CD4-positive, alpha-beta T cell treated with Interleukin-1 beta for 1 hour (primary cell): ENCODE results near the gene SMAD3.

Experiments
- DNase-seq, 2 donors: peaks; one replicate each; pipeline ENCODE4 v3.0.0-alpha.2; 2020 to 2022

The SMAD3 gene

GRCh38 chr15:67167091-67167490 lies 101.7 kb downstream of the SMAD3 start:
- DNase-seq: no peak

- no peak for DNase-seq
Observed at GRCh38 chr15:67168694-67169093, 103.3 kb downstream of the SMAD3 start.

- no peak for DNase-seq
Observed at GRCh38 chr15:67170143-67170925, 104.9 kb downstream of the SMAD3 start.

- no peak for DNase-seq
Observed at GRCh38 chr15:67171471-67171870, 106.1 kb downstream of the SMAD3 start.

- DNase-seq: no peak
Observed at GRCh38 chr15:67172172-67172571, 106.8 kb downstream of the SMAD3 start.

GRCh38 chr15:67173005-67173404 lies 107.6 kb downstream of the SMAD3 start:
- no peak for DNase-seq

GRCh38 chr15:67173786-67174185 lies 108.4 kb downstream of the SMAD3 start:
- DNase-seq: no peak

- no peak for DNase-seq
Observed at GRCh38 chr15:67174446-67174845, 109.0 kb downstream of the SMAD3 start.

GRCh38 chr15:67174864-67175573 lies 109.6 kb downstream of the SMAD3 start:
- DNase-seq: no peak

GRCh38 chr15:67175643-67176071 lies 110.3 kb downstream of the SMAD3 start:
- DNase-seq: peak; percentile 17 to 74

GRCh38 chr15:67176195-67176971 lies 111.0 kb downstream of the SMAD3 start:
- no peak for DNase-seq

- no peak for DNase-seq
Observed at GRCh38 chr15:67177752-67178151, 112.3 kb downstream of the SMAD3 start.

- DNase-seq: no peak
Observed at GRCh38 chr15:67178569-67179210, 113.3 kb downstream of the SMAD3 start.

GRCh38 chr15:67179411-67179995 lies 114.1 kb downstream of the SMAD3 start:
- DNase-seq: no peak

GRCh38 chr15:67180035-67180434 lies 114.6 kb downstream of the SMAD3 start:
- DNase-seq: no peak

GRCh38 chr15:67180514-67181191 lies 115.3 kb downstream of the SMAD3 start:
- no peak for DNase-seq

GRCh38 chr15:67181221-67181639 lies 115.8 kb downstream of the SMAD3 start:
- peak in 1 of 2 donors; percentile 28 for DNase-seq

- no peak for DNase-seq
Observed at GRCh38 chr15:67183443-67184169, 118.2 kb downstream of the SMAD3 start.

GRCh38 chr15:67184208-67184925 lies 119.0 kb downstream of the SMAD3 start:
- DNase-seq: no peak

GRCh38 chr15:67185051-67185450 lies 119.6 kb downstream of the SMAD3 start:
- DNase-seq: no peak
